K562 (cell line): ENCODE measurements around the gene MALAT1. TPM values are rescaled to one million over a fixed set of nuclear protein-coding genes. Genes with fewer than 3 reads are reported as not detected.
A peak's percentile ranks its signal among the peaks of the same experiment; 100 is the strongest.

Experiments
- CHD7 ChIP-seq: fragments of 200-600 bp; sonication (generic); IDR thresholded peaks from one replicate; pipeline ENCODE4 v1.6.1; 2012; ENCODE audit warnings: mild to moderate bottlenecking, low read depth, low read length, inconsistent platforms
- HMG20A ChIP-seq: fragments of 450-650 bp; formaldehyde crosslinking; conservative IDR thresholded peaks from 2 replicates; pipeline ENCODE4 v1.4.0; 2020; ENCODE audit warnings: mild to moderate bottlenecking, mixed read lengths
- NR3C1 ChIP-seq: sonication (generic); formaldehyde crosslinking; IDR thresholded peaks from 2 replicates; pipeline ENCODE4 v1.8.1; 2022; ENCODE audit warnings: missing genetic modification reagents
- RBM15 ChIP-seq: fragments of 200-400 bp; formaldehyde crosslinking; IDR thresholded peaks from 2 replicates; pipeline ENCODE4 v1.6.1; 2018; ENCODE audit warnings: mild to moderate bottlenecking, low read length, moderate library complexity; ENCODE audit not compliant: insufficient read depth
- REST ChIP-seq, 2 experiments: fragments of 450-650 bp; formaldehyde crosslinking in 1 of 2; IDR thresholded peaks; 2 replicates each; pipeline versions ENCODE4 v1.4.0 to v1.6.1; 2014 to 2020; ENCODE audit warnings: mild to moderate bottlenecking in 2 of 2, borderline replicate concordance in 1 of 2, low read depth in 1 of 2
- polyA plus RNA-seq, 8 experiments: library from polyadenylated mRNA; depleted of rRNA in 4 of 8; stranded (reverse) in 5 of 8; unstranded in 3 of 8; fragments of >200 nt; fragmentation: Nextera tagmentation in 2 of 8; fragmentation: Illumina TruSeq in 1 of 8; extraction: Ambion mirVana in 2 of 8; extraction: Trizol in 1 of 8; gene quantifications; 2 replicates each; pipeline versions ENCODE4 v1.2.1 to v1.2.3, GENCODE V29; 2011 to 2014; ENCODE audit warnings: inconsistent platforms in 1 of 8, missing spikeins in 1 of 8
- total RNA-seq, 7 experiments: library from RNA; depleted of rRNA in 6 of 7; stranded (reverse); fragments of >200 nt in 6 of 7; fragmentation: Illumina TruSeq in 2 of 7; extraction: Trizol in 2 of 7; gene quantifications; 2 replicates each; pipeline versions ENCODE4 v1.2.1 to v1.2.3, GENCODE V29; 2011 to 2021; ENCODE audit warnings: low replicate concordance in 1 of 7

The MALAT1 gene
- total and polyA plus RNA-seq, 9 of the 15 experiments (the other 6 are each of a cell fraction or from before 2014, with no cell fraction given): 363 to 8,715 (median 2,351) TPM

- 0 out of 2 replicates have a peak, but pooled peaks have one; percentile 2 for TF ChIP-seq REST (IDR thresholded peaks at IDR 0.05; ENCODE audit: borderline replicate concordance)
- TF ChIP-seq REST (CRISPR knock-in tag; IDR thresholded peaks at IDR 0.05; ENCODE audit: low read depth): peak; percentile 48; the same call in 1 of the 2 replicates
- no peak for TF ChIP-seq RBM15
- TF ChIP-seq HMG20A: peak; percentile 18; the same call in 1 of the 2 replicates
- no peak for TF ChIP-seq NR3C1
- TF ChIP-seq CHD7: peak; percentile 74
Measured at GRCh38 chr11:65502555-65503367, 3.9 kb downstream of the MALAT1 start (continued).
